ENCODE measurements around the gene STK16. TPM values are rescaled to one million over a fixed set of nuclear protein-coding genes. Genes with fewer than 3 reads are reported as not detected.
"Not testable (repeated sequence)": the region's sequence is repeated elsewhere in the genome, so short reads cannot be mapped to it uniquely, and the experiment has no call there.

The STK16 gene, protein sequence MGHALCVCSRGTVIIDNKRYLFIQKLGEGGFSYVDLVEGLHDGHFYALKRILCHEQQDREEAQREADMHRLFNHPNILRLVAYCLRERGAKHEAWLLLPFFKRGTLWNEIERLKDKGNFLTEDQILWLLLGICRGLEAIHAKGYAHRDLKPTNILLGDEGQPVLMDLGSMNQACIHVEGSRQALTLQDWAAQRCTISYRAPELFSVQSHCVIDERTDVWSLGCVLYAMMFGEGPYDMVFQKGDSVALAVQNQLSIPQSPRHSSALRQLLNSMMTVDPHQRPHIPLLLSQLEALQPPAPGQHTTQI
- 16.5 TPM for total RNA-seq

DNA sequence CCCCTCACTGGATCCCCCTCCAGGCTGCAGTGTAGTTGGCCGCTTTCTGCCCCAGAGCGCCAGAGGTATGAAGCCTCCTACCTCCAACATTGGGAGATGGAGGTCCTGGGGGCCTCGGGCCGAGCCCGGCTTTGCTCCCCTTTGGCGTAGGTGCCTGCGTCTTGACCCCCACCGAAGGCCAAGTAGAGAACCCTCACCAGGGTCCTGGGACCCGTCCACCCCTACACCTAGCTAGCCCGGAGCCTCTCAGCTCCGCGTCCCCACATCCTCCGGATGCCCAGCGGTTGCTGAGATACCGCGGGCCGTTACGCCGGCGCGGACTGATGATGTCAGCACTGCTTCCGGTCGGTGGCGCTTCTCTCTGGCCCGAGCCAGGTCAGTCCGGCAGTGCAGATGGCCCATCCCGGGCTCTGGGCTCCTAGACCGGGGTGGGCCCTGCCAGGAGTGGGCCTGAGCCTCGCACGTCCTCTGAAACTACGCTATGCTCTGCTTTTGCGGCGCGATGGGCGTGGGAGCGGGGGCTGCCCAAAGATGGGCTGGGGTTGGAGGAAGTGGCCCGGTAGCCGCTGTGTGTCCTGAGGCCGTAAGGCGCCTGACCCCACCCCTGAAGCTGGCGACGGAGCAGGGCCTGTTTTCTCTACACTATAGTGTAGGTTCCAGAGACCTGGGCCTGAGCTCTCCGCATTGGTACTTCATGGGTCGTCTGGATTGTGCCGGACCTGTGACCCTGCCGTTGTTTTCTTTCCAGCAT lies at the start of gene STK16, which contains the start of gene GLB1L:
Gene STK16 (plus strand): TSS at position 332 of the 751 bp plus-strand sequence. CDS start 521 bp downstream, outside the sequence.
Gene GLB1L (minus strand): TSS at position 297 of the 751 bp plus-strand sequence. CDS start 1,871 bp downstream, outside the sequence.
- ATAC-seq (peak; percentile 97), DNase-seq (ENCODE audit: low spot score) (peak; percentile 98)
- intact Hi-C loops (cut with DNase I) = loop anchor here (1.0 to 10.0 kb wide), 2 partner anchors 22 to 1171 kb away; no protein-coding TSS in a partner anchor

DNA sequence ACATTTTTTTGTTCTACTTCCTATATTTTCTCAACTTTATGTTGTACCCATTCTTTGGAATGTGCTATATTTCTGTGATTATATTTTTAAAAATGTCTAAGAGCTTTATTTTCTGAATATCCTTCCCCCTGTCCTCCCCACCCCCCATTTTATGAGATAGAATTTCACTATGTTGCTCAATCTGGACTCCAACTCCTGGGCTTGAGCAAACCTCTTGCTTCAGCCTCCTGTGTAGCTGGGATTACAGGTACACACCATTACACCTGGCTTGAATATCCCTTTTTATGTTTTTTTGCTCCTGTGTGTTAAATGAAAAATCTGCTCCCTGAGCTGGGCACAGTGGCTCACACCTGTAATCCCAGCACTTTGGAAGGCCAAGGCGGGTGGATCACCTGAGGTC lies 47.9 kb upstream of the STK16 start:
- ATAC-seq (no peak), DNase-seq (ENCODE audit: low spot score) (no peak)
- intact Hi-C loops (cut with DNase I) = no loop called here

- no peak for DNase-seq (ENCODE audit: low spot score)
- no peak for ATAC-seq
- intact Hi-C loops (cut with DNase I) = no loop called here
These were observed 46.3 kb upstream of the STK16 start for GRCh38 chr2:219198974-219199373.

GRCh38 chr2:219199470-219200211 lies 45.6 kb upstream of the STK16 start:
- ATAC-seq = no peak
- intact Hi-C loops (cut with DNase I) = no loop called here
- no peak for DNase-seq (ENCODE audit: low spot score)

GRCh38 chr2:219200502-219201326 lies 44.6 kb upstream of the STK16 start:
- DNase-seq (ENCODE audit: low spot score); intact Hi-C loops (cut with DNase I); ATAC-seq: not testable (repeated sequence)

DNA sequence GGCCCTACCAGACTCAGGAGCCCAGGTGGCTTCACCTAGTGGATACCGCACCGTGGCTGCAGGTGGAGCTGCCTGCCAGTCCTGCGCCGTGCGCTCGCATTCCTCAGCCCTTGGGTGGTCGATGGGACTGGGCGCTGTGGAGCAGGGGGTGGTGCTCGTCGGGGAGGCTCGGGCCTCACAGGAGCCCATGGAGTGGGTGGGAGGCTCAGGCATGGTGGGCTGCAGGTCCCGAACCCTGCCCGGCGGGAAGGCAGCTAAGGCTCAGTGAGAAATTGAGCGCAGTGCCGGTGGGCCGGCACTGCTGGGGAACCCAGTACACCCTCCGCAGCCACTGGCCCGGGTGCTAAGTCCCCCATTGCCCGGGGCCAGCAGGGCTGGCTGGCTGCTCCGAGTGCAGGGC lies 43.9 kb upstream of the STK16 start:
- ATAC-seq; DNase-seq (ENCODE audit: low spot score); intact Hi-C loops (cut with DNase I): not testable (repeated sequence)

- DNase-seq (ENCODE audit: low spot score) (no peak), ATAC-seq (no peak)
- intact Hi-C loops (cut with DNase I) = no loop called here
These were observed 40.7 kb upstream of the STK16 start for GRCh38 chr2:219204425-219205164.

GRCh38 chr2:219205165-219205538 lies 40.1 kb upstream of the STK16 start:
- ATAC-seq (no peak), DNase-seq (ENCODE audit: low spot score) (no peak)
- intact Hi-C loops (cut with DNase I) = no loop called here

- DNase-seq (ENCODE audit: low spot score) = no peak
- intact Hi-C loops (cut with DNase I) = no loop called here
- no peak for ATAC-seq
These were observed 39.3 kb upstream of the STK16 start for GRCh38 chr2:219205981-219206327.

GRCh38 chr2:219206328-219207133 lies 38.7 kb upstream of the STK16 start, which contains the start of gene ZFAND2B:
Gene ZFAND2B (plus strand): TSS chr2:219206782. CDS start chr2:219206988, 206 bp downstream.
- intact Hi-C loops (cut with DNase I) = no loop called here
- DNase-seq (ENCODE audit: low spot score) (peak; percentile 97), ATAC-seq (peak; percentile 96)

DNA sequence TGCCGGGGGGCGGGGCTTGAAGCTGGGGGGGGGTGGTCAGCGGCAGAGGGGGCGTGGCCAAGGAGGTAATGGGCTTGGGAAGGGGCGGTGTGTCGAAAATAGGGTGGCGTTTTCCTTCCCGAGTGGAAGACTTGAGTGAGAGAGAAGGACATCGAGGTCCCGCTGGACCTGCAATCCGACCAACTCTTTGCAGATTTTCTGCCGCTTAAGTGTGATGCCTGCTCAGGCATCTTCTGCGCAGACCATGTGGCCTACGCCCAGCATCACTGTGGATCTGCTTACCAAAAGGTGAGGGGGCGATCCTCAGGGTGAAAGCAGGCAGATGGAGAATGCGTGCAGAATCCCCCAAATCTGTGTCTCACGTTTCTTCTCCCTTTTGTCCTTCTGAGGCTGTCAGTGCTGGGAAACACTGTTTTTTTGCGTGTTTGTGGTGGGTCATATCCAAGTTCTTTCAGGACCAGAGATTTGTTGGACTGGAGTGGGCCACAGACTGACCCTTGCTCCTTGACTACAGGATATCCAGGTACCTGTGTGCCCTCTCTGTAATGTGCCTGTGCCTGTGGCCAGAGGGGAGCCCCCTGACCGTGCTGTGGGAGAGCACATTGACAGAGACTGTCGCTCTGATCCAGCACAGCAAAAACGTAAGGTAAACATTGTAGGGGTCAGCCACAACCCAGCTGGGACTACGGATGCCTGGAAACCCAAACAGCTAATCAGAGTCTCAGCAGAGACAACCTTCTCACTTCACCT lies 38.0 kb upstream of the STK16 start:
- peak; percentile 1 for ATAC-seq
- no peak for DNase-seq (ENCODE audit: low spot score)
- intact Hi-C loops (cut with DNase I) = no loop called here

DNA sequence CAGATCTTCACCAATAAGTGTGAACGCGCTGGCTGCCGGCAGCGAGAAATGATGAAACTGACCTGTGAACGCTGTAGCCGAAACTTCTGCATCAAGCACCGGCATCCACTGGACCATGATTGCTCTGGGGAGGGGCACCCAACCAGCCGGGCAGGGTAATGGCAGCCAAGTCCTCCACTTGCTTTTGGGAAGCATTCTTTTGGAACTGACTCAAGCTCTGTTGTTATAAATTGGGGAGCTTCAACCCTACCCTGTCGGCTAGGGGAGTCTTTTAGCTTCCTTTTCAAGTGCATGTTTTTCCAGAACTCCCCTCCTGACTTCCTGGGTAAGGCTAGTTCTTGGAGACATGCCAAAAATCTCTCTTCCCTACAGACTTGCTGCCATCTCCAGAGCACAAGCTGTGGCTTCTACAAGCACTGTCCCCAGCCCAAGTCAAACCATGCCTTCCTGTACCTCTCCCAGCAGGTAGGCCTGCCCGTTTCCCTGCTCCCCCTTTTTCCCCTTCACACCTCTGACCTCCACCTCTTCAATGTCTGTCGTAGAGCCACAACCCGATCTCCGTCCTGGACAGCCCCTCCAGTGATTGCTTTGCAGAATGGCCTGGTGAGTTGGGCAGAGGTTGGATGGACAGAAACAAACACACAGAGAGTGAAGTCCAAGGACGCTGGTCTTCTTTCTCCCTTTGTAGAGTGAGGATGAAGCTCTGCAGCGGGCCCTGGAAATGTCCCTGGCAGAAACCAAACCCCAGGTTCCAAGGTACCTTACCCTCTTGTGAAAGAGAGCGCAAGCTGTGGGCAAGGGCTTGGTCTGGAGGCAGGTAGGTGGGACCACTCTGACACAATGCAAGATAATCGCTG lies 37.2 kb upstream of the STK16 start:
- ATAC-seq (no peak), DNase-seq (ENCODE audit: low spot score) (no peak)
- intact Hi-C loops (cut with DNase I) = no loop called here

- DNase-seq (ENCODE audit: low spot score) (no peak), ATAC-seq (no peak)
- intact Hi-C loops (cut with DNase I) = no loop called here
These were observed 35.8 kb upstream of the STK16 start for GRCh38 chr2:219209236-219210195.

DNA sequence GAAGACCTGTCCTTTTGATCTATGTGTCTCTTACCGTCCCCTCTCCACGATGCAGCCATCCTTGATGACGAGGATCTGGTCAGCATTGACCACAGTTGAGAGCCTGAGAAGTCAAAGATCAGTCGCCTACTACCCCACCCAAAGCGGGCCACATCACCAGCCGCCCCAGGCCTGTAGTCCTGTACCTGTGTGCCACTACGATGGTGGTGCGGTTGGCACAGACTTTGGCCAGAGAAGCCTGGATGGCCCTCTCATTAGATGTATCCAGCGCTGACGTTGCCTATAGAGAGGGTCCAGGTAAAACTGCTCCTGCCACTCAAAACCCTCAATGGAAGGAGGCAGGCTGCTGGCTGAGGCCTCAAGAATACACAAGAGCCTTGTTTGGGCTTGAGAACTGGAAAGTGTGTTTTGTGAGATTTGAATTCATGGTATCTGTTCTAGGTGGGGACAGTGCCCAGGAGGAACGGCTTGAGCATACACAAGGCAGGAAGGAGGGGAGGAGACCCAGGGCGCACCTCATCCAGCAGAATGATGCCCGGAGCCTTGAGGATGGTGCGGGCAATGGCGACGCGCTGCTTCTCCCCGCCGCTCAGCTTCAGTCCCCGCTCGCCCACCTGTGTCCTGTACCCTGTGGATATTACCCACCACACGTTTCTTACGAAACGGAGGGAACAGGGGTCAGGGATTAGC lies 34.9 kb upstream of the STK16 start:
- intact Hi-C loops (cut with DNase I) = no loop called here
- ATAC-seq = no peak

More for the DNA sequence above, 34.9 kb upstream of the STK16 start:
- DNase-seq (ENCODE audit: low spot score) = no peak

Measured in sciatic nerve (tissue), 2 donors.